8988T (cell line): ENCODE measurements around the gene LOXL4.
"Not testable (repeated sequence)": the region's sequence is repeated elsewhere in the genome, so short reads cannot be mapped to it uniquely, and the experiment has no call there.

Experiments used
- DNase-seq: peaks from one replicate; pipeline ENCODE4 v3.0.0; 2011

The LOXL4 gene

DNA sequence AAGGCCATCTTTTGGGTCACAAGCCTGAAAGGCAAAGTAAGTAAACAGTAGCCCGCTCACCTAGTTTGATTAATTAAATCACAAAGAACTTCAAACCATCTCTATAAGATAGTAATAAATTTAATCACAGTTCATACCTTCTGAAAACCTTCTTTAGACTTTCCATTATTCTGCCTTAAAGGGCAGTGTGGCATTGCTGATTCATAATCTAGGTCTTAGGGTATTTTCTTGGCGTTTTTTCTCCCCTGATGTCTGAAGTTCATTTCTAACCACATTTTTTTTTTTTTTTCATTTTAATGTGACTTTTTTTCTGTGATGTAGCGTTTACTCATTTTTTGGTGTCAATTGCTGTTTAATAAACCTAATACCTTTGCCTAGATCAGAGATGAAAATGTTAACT, 27.5 kb downstream of the LOXL4 start:
- DNase-seq = no peak

DNA sequence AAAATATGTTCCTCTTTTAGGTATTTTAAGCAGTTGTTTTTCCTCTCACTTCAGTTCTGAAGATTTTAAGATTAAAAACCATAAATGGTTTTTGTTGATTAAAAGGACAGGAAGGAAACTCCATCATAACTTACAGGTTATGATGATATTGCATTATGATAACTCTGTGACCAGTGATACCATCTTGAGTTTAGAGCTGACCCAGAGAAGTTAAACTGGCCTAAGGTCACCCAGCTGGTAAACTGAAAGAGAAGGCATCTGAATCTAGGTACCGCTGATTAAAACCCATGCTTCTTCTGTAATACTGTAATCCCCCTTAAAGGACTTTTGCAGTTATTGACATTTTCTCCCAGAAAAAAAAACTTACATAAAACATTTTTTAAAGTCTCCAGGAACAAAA, 29.6 kb downstream of the LOXL4 start:
- DNase-seq = no peak

DNA sequence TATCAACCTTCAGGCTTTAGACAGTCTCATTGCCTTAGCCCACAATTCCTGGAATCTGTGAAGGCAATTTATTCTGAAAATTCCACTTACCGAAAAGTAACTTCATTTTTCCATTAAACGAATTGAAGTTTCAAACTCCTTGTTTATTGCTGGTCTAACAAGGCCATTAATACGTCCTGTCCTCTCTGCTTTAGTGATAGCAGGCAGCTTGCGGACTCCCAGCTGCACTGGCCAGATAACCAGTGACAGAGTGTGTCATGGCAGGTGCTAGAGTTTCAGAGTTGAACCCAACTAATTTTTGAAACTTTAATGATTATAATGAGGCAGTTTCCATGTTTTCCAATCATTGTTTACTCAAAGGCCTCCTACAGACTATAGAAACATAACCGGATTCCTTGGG, 31.1 kb downstream of the LOXL4 start:
- no peak for DNase-seq

DNA sequence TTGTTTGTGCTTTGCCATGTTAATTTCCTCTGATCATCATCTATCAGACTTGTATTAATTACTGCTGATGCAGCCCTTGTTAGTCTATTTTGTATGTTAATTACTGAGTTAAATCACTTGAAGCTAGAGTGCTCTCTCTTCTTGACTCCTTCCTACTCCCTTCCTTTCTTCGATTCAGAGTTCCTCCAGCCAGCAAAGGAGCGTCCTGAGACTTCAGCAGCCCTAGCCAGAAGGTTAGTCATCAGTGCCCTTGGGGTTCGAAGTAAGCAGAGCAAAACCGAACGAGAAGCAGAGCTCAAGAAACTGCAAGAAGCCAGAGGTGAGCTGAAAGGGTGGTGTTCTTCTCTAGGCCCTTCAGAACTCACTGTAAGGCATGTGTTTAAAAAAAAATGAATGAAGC, 32.1 kb downstream of the LOXL4 start:
- DNase-seq = no peak

DNA sequence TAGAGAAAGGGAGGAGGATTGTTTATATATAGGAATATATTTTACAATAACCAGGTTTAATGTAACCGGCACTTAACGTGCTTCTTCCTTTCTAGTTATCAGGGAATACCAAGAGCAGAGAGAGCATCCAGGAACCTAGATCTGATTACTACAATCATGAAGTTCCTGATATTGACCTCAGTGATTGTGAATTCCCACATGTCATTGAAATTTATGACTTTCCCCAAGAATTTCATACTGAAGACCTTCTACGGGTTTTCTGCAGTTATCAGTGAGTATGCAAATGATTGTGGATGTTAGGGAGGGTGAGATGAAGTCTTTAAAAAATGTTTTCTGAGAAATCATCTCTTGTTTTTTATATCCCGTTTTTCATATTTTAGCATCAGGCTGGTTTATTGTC, 36.6 kb downstream of the LOXL4 start:
- DNase-seq = no peak

DNA sequence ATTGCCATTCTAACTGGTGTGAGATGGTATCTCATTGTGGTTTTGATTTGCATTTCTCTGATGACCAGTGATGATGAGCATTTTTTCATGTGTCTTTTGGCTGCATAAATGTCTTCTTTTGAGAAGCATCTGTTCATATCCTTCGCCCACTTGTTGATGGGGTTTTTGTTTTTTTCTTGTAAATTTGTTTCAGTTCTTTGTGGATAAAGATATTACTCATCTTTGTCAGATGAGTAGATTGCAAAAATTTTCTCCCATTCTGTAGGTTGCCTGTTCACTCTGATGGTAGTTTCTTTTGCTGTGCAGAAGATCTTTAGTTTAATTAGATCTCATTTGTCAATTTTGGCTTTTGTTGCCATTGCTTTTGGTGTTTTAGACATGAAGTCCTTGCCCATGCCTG, 39.7 kb downstream of the LOXL4 start:
- not testable (repeated sequence) for DNase-seq

DNA sequence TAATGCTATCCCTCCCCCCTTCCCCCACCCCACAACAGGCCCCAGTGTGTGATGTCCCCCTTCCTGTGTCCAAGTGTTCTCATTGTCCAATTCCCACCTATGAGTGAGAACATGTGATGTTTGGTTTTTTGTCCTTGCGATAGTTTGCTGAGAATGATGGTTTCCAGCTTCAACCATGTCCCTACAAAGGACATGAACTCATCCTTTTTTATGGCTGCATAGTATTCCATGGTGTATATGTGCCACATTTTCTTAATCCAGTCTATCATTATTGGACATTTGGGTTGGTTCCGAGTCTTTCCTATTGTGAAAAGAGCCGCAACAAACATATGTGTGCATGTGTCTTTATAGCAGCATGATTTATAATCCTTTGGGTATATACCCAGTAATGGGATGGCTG, 40.3 kb downstream of the LOXL4 start:
- not testable (repeated sequence) for DNase-seq

DNA sequence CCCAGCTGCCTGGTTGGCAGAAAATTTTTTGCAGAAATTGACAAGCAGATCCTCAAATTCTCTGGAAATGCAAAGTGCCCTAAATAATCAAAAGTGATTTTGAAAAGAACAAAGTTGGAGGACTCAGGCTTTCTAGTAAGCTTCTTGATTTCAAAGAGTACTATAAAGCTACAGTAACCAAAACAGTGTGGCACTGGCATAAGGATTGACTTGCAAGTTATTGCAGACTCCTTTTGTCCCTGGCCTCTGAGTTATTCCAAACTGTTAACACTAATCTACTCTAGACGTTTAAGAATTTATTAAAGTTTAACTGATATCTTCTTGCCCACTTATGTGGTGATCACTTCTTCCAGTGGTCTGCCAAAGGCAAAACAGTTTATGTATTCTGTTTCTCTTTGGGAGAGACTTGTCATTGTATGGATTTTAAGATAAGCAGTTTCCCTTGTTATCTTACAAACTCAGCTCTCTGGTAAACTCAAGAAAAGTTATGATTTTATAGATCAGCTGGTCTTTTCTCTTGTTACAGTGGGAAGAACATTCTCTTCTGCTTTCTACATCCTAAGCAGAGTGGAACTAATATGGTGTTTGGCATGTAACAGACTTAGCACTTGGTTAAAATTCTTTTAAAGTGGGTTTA, 41.4 kb downstream of the LOXL4 start:
- DNase-seq = no peak

DNA sequence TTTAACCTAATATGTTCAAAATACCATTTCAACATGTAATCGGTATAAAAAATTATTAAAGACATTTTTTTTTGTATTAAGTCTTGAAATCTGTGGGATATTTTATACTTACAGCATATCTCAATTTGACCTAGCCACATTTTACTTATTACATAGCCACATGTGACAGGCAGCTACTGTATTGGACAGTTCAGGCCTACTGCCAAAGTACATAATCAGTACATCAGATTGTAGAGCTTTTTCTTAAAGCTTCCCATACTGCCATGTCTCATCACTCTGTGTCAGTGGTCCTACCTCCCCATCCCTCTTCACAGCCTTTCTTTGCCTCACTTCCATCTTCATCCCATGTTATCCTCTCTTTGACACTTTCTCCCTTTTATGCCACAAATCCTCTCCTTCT, 43.0 kb downstream of the LOXL4 start:
- DNase-seq = no peak

DNA sequence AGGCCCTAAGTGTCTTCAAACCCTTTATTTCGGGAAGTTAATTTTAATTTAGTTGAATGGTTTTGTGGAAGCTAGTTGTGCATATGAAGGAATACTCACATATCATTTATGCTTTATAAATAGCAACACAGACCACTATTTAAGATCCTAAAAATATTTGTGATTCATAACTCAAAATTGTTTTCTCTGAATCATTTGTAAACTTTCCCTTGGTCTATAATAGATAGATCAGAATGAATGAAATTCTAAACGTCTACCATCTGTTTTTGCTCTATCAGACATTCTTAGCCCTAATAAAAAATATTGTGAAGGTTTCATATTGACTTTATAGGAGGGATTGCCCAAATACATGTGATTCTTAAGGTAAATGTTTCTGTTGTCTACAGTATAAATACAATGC, 43.5 kb downstream of the LOXL4 start:
- no peak for DNase-seq

DNA sequence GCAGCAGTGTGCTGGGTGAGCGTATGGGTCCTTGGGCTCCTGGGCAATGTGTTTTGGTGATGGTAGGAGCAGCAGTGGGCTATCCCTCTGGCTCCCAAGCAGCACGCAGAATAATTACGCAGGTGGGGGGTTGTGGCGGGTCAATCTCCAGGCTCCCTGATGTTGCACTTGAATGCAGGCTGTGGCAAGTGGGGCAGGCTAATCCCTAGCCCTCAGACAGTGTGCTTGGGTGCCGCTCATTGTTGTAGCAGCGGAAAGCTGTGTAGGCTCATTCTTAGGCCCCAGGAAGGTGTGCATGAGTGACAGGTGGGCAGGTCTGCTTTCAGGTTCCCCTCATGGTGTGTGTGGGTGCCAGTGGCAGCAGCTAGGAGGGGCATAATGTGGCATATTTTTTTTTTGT, 44.1 kb downstream of the LOXL4 start:
- DNase-seq = no peak

DNA sequence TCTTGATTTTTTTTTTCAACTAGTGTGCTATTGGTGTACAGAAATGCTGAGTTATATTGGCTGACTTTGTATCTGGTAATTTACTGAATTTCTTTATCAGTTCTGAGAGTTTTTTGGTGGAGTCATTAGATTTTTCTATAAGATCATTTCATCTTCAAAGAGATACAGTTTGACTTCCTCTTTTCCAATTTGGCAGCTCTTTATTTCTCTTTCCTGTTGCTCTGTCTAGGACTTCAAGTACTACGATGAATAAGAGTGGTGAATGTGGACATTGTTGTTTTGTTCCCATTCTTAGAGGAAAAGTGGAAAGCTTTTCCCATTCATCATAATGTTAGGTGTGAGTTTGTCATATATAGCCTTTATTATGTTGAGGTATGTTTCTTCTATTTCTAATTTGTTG, 50.2 kb downstream of the LOXL4 start:
- no peak for DNase-seq

DNA sequence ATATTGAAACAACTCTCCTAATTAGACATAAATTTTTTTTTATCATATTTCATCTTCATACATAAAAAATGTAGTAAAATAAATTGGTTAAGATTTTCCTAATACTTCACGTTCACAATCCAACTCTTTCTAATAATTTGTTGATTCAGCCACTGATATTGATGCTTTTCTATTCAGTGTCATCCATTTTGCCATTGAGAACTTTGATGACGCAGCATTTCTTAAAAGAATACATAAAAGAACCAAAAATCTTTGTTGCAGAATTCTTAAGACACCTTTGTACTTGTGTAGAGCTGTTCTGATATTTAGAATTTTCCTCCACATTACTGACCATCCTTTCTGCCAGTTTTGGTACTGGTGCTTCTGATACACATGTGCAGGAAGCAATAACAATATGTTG, 52.6 kb downstream of the LOXL4 start:
- DNase-seq = no peak

DNA sequence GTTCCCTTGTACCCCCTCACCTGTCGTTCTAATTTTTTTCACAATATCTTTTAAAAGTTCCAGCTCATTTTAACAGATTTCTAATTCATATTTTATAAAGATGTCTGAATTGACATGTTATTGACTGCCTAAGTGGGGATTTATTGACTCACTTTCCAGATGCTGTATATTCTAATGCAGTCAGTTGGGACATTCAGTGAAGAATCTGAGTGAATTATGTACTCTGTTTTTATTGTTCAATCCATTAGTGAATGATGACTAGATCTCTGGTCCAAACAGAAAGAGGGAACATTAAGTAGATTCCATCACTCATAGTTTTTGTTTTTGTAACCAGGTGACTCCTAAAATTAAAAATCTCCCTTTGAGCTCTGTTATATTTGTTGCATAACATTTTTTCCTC, 54.3 kb downstream of the LOXL4 start:
- DNase-seq = no peak

DNA sequence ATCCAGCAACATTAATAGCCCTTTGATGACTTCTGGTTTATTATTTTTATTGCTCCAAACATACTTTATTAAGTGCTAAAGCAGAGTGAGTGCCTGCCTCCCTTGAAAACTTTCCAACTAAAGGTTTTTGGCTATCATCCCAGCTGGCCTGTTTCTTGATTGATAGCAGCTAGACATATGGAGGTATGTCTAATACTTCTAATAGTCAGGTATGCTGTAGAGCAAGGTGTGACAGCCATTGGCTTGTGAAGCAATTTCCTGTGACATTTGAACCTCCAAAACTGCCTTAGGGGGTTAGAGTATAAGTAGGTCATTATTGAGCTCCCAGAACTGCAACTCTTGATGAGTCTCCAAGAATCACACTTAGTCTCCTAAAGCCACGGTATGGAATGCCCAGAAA, 55.8 kb downstream of the LOXL4 start:
- DNase-seq = no peak

DNA sequence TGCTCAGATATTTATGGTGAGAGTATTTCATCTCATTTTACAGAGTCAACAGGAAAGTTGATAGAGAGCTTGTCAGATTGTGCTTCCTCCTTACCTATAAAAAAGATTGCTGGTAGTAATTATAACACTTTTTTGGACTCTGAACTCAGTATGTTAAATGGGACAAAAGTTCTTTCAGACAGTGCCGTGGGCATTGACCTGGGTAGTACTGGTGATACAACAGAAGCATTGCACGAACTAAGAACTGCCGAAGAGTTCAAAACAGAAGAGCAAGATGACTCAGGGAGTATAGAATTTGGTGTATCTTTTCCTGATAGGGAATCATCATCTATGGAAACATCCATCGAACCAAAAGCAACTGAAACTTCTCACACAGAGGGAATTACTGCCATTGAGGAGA, 58.6 kb downstream of the LOXL4 start:
- DNase-seq = no peak

DNA sequence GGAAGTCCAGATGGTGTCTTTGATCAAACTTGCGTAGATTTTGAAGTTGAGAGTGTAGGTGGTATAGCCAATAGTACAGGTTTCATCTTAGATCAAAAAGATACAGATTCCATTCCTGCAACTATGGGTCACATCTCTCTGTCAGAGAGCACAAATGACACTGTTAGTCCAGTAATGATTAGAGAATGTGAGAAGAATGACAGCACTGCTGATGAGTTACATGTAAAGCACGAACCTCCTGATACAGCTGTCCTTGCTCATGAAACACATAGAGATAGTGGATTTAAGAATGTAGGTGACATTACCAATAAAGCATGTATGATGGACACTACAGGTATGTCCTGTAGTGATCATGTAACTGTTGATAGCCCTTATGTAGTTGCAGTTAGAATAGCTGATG, 59.1 kb downstream of the LOXL4 start:
- DNase-seq = no peak

DNA sequence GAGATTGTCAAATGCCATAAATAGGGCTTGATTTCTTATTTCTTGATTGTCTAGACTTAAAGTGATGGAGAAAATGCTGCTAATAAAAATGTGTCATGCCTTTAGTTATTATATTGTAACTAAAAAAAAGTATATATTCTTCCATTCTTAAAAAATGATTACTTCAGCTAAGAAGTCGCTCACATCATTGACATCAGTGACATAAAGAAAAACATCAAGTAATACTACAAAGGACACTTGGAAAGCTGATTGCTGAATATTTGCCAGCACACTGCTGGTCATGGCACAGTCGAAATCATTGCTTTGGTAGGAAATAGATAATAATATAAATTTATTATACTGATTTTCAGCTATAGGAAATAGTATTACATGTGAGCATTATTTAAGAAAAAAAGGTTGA, 62.6 kb downstream of the LOXL4 start:
- no peak for DNase-seq

DNA sequence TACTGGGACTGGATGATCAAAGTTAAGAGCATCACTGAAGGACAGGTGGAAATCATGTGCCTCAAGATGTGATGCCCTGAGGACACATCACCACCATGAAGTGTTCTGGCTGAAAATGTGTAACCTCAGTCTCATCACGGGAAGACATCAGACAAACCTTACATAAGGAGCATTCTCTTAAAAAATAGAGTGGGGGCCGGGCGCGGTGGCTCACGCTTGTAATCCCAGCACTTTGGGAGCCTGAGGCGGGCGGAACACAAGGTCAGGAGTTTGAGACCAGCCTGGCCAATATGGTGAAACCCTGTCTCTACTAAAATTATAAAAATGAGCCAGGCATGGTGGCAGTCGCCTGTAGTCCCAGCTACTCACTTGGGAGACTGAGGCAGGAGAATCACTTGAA, 65.6 kb downstream of the LOXL4 start:
- DNase-seq = no peak

DNA sequence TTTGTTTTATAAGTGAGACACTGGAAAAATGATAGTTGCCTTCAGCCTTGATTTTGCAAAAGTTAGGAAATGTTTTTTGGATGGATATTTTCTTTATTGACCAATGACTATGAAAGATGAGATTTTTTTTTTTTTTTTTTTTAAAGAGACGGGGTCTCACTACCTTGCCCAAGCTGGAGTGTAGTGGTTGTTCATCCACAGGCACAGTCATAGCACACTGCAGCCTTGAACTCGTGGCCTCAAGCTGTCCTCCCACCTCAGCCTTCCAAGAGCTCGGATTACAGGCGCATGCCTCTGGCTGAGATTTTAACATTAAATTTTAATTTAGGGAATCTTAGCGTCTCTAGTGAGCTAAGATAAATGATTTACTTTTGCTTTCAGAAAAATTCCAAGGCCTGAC, 66.2 kb downstream of the LOXL4 start:
- DNase-seq = no peak
